Mucosa of descending colon (tissue), 3 donors: ENCODE results near the gene TGOLN2. TPM values are rescaled to one million over a fixed set of nuclear protein-coding genes. Genes with fewer than 3 reads are reported as not detected.
A peak's percentile ranks its signal among the peaks of the same experiment; 100 is the strongest.
"Not testable (repeated sequence)": the region's sequence is repeated elsewhere in the genome, so short reads cannot be mapped to it uniquely, and the experiment has no call there.

Experiments
- ATAC-seq: fragments of 200-7000 bp; cut with Tn5 transposase; one replicate; pipeline ENCODE4 v1.9.1; 2020; ENCODE audit warnings: mild to moderate bottlenecking, moderate library complexity
- DNase-seq, 3 donors: peaks; one replicate each; pipeline ENCODE4 v3.0.0-alpha.2; 2020
- H3K36me3 ChIP-seq: fragments of 200-600 bp; one replicate; pipeline ENCODE4 v1.8.0; 2021; ENCODE audit warnings: low read depth, mild to moderate bottlenecking
- H3K4me1 ChIP-seq: fragments of 200-600 bp; one replicate; pipeline ENCODE4 v1.8.0; 2021; ENCODE audit warnings: low read depth, mild to moderate bottlenecking
- H3K4me3 ChIP-seq: fragments of 200-600 bp; one replicate; pipeline ENCODE4 v1.8.0; 2021; ENCODE audit warnings: mild to moderate bottlenecking
- H3K9me3 ChIP-seq: fragments of 200-600 bp; one replicate; pipeline ENCODE4 v1.8.0; 2021; ENCODE audit warnings: mild to moderate bottlenecking
- intact Hi-C, 2 donors: fragments of 100-400 bp; cut with DNase I in 1 of 2; cut with micrococcal nuclease in 1 of 2; formaldehyde crosslinking; loops; one replicate each; pipeline versions ENCODE4 v1.11.0 to v1.11.1; 2022; cut with DNase I, micrococcal nuclease
- total RNA-seq, 3 donors: library from RNA; stranded (reverse); fragmentation: NEBNext Ultra II Directional in 2 of 3; extraction: Animal tissue kit (Norgen Biotek cat#: 25700) in 2 of 3; gene quantifications; one replicate each; pipeline versions ENCODE4 v1.2.1 to v1.2.4, GENCODE V29; 2021 to 2023
- TF ChIP-seq, protein P1 (sequence below): fragments of 200-600 bp; IDR thresholded peaks from one replicate; pipeline ENCODE4 v1.8.0; 2022; ENCODE audit warnings: antibody characterized with exemption, mild to moderate bottlenecking
- donor health status: DM: no; HTN: no; CAD: no; lungs with moderate emphysema.
- donor health status: DM: no; HTN: no; CAD: no.
- donor health status: DM: no; HTN: yes; CAD: no.

TGOLN2 gene
- total RNA-seq, 3 donors from 2014 or later, result 148 to 227 (median 163) TPM

GRCh38 chr2:85342156-85342555 lies 14.4 kb upstream of the TGOLN2 start:
- no peaks in the 10 kb centered on the region for H3K36me3 ChIP-seq
- H3K9me3 ChIP-seq, result no peaks in the 10 kb centered on the region
- no peaks in the 10 kb centered on the region for H3K4me1 ChIP-seq
- intact Hi-C loops, result loop anchor here in 1 of 2 donors (2.0 kb wide), 1 partner anchor 25 kb away; no protein-coding TSS in a partner anchor
- TF ChIP-seq, protein P1, sequence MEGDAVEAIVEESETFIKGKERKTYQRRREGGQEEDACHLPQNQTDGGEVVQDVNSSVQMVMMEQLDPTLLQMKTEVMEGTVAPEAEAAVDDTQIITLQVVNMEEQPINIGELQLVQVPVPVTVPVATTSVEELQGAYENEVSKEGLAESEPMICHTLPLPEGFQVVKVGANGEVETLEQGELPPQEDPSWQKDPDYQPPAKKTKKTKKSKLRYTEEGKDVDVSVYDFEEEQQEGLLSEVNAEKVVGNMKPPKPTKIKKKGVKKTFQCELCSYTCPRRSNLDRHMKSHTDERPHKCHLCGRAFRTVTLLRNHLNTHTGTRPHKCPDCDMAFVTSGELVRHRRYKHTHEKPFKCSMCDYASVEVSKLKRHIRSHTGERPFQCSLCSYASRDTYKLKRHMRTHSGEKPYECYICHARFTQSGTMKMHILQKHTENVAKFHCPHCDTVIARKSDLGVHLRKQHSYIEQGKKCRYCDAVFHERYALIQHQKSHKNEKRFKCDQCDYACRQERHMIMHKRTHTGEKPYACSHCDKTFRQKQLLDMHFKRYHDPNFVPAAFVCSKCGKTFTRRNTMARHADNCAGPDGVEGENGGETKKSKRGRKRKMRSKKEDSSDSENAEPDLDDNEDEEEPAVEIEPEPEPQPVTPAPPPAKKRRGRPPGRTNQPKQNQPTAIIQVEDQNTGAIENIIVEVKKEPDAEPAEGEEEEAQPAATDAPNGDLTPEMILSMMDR, result no peak
- DNase-seq, result no peak
- no peak overlapping the region for H3K4me3 ChIP-seq
- no peak for ATAC-seq

GRCh38 chr2:85341269-85342029 lies 13.7 kb upstream of the TGOLN2 start:
- Histone ChIP-seq H3K4me1 (no peaks in the 10 kb centered on the region), H3K9me3 (no peaks in the 10 kb centered on the region), H3K4me3 (no peak overlapping the region), H3K36me3 (no peaks in the 10 kb centered on the region)
- TF ChIP-seq, protein P1, result no peak
- ATAC-seq (no peak), DNase-seq (no peak)
- intact Hi-C loops, result loop anchor here in 1 of 2 donors (2.0 kb wide), 1 partner anchor 25 kb away; no protein-coding TSS in a partner anchor

GRCh38 chr2:85340034-85340892 lies 12.5 kb upstream of the TGOLN2 start:
- ATAC-seq, result peak; percentile 30

DNA sequence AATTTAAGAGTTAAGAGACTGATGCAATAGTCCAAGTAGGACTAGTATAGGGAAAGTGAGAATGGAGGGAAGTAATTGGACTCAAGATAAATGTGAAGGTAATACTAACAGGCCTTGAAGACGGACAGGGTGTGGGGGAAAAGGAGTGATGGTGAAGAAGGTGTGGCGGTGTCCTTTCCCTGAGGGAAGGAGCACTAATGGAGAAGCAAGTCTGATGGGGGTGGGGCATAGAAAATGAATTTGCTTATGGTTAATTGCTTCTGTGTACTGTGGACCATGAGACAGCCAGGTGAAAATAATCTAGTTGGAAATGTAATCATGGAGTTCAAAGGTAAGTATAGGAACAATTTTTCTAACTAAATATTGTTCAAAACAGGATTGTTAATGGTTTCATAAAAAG lies 7.1 kb upstream of the TGOLN2 start:
- DNase-seq (no peak), ATAC-seq (peak; percentile 34)
- intact Hi-C loops, result no loop called here
- no peaks in the 10 kb centered on the region for H3K36me3 ChIP-seq
- no peak overlapping the region for H3K4me3 ChIP-seq
- H3K4me1 ChIP-seq, result no peaks in the 10 kb centered on the region
- TF ChIP-seq, protein P1, result no peak
- no peaks in the 10 kb centered on the region for H3K9me3 ChIP-seq

More at GRCh38 chr2:85340034-85340892, 12.5 kb upstream of the TGOLN2 start:
- no peaks in the 10 kb centered on the region for H3K4me1 ChIP-seq
- H3K4me3 ChIP-seq, result no peak overlapping the region
- intact Hi-C loops, result no loop called here
- no peak for DNase-seq
- H3K9me3 ChIP-seq, result no peaks in the 10 kb centered on the region
- TF ChIP-seq, protein P1, result no peak
- no peaks in the 10 kb centered on the region for H3K36me3 ChIP-seq

DNA sequence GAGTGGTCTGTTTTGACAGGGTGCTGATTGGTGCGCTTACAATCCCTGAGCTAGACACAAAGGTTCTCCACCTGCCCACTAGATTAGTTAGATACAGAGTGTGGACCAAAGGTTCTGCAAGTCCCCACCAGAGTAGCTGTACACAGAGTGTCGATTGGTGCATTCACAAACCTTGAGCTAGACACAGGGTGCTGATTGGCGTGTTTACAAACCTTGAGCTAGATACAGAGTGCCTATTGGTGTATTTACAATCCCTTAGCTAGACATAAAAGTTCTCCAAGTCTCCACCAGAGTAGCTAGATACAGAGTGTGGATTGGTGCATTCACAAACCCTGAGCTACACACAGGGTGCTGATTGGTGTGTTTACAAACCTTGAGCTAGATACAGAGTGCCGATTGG lies 6.1 kb upstream of the TGOLN2 start:
- H3K9me3 ChIP-seq, intact Hi-C loops, ATAC-seq, H3K4me1 ChIP-seq, DNase-seq, H3K36me3 ChIP-seq, H3K4me3 ChIP-seq: not testable (repeated sequence)
